GM12872 (cell line): ENCODE results near the gene FARS2.

ENCODE experiments used
- CTCF ChIP-seq: IDR thresholded peaks from 3 replicates; pipeline ENCODE4 v1.5.1; 2011; ENCODE audit warnings: low read depth, mild to moderate bottlenecking, low read length, moderate library complexity; ENCODE audit not compliant: insufficient read depth

Gene FARS2

DNA sequence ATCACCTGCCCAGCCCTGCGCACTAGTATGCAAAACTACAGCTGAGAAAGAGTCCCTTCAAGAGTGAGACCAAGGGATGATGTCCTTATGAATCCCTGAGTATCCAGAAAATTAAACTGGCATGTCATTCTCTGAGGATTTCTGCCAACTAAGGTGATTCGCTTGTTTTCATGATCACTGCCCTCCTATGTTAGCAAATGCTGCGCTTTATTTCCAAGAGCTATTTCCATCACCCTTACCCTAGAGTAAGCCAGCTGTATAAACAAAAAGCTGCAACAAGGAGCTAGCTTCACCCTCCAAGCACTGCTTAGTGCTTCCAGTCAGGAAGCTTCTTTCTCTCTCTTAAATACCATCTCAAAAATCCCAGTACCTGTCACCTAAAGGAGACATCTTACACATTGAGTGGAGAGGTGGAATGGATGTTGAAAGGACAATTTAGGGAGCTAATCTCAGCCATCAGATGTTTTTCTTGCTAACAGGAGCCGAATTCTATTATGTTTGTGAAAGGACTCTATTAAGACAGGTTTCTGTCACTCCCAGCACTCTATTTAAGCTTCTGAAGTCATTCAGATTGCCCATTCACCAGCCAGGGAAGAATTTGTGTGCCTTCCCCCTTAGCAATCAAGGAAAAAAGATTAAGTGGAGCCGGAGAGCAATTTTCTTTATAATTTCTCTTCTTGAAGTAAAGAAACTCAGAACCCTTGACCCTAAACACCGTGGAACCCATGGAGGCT is 423.2 kb downstream of the FARS2 start:
- TF ChIP-seq CTCF, result no peak

- TF ChIP-seq CTCF, result no peak
Measured at GRCh38 chr6:5693225-5694145, 432.2 kb downstream of the FARS2 start.

- TF ChIP-seq CTCF, result no peak
Measured at GRCh38 chr6:5695260-5696245, 434.2 kb downstream of the FARS2 start.

- no peak for TF ChIP-seq CTCF
Measured at GRCh38 chr6:5697508-5697907, 436.2 kb downstream of the FARS2 start.

- TF ChIP-seq CTCF, result no peak
Measured at GRCh38 chr6:5698318-5698717, 437.0 kb downstream of the FARS2 start.

- no peak for TF ChIP-seq CTCF
Measured at GRCh38 chr6:5701174-5701573, 439.9 kb downstream of the FARS2 start.
